Mucosa of stomach (tissue), 1 donor: ENCODE data around the gene NOTCH4.
"Not testable (repeated sequence)": the region's sequence is repeated elsewhere in the genome, so short reads cannot be mapped to it uniquely, and the experiment has no call there.

ENCODE experiments used
- H3K27me3 ChIP-seq: one replicate; pipeline ENCODE4 v1.7.0; 2013; ENCODE audit warnings: mild to moderate bottlenecking, low read length; ENCODE audit not compliant: control insufficient read depth, insufficient read depth
- H3K36me3 ChIP-seq: one replicate; pipeline ENCODE4 v1.7.0; 2013; ENCODE audit warnings: low read length; ENCODE audit not compliant: control insufficient read depth, insufficient read depth
- H3K4me1 ChIP-seq: one replicate; pipeline ENCODE4 v1.7.0; 2013; ENCODE audit warnings: mild to moderate bottlenecking, low read length; ENCODE audit not compliant: control insufficient read depth, insufficient read depth
- H3K4me3 ChIP-seq: one replicate; pipeline ENCODE4 v1.7.0; 2013; ENCODE audit warnings: low read length
- H3K9ac ChIP-seq: one replicate; pipeline ENCODE4 v1.7.0; 2013; ENCODE audit warnings: mild to moderate bottlenecking, low read length, moderate library complexity
- H3K9me3 ChIP-seq: one replicate; pipeline ENCODE4 v1.7.0; 2013; ENCODE audit warnings: mild to moderate bottlenecking, low read length, moderate library complexity; ENCODE audit not compliant: control insufficient read depth
- donor health status: Pancreatic carcinoma.

NOTCH4 gene

DNA sequence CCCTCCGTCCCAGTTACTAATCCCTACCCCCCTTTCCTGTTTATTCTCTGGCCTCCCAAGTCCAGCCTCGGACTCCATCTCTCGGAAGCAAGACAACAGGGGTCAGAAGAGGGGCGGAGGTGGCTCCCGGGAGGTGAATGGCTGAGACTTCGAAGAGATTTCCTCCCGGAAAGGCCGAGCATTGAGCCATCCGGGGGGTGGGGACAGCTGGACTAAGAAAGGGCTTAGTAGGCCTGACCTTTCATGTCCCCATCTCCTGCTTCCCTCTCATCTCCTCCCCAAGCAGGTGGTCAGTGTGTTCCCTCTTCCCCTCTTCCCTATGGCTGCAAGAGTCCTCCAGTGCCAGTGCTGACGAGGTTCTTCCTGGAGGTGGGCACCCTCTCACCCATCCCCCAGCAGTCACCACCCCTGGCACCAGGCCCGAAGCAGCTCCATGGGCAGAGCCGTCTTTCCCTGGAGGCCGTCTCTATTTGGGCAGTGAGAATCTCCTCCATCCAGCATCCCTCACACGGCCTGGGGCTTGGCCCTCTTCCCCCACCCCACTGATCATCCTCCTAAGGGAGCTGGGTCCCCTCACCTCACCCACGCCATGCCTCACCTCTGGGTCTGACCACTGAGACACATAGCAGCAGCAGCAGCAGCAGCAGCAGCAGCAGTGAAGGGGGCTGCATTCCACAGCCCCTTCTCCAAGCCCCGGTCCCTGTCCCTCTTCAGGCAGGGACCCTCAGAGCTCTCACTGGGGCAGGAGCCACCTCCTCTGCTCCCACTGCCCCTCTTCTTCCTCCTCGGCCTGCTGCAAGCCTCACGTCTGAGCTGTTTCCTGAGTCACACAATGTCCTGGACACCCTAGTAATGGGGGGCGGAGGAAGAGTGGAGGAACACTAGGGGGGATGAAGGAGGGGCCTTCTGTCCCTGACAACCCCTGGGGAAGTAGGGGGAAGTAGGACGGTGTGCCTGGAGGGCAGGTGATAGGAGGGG is at the start of gene NOTCH4:
NOTCH4 (minus strand) TSS at position 810 of the 978 bp plus-strand sequence; CDS start at position 671, 139 bp downstream.
- H3K4me1 ChIP-seq: no peaks in the 10 kb centered on the region
- H3K27me3 ChIP-seq: no peaks in the 10 kb centered on the region
- no peak within 1 kb of the TSS for H3K9ac ChIP-seq
- no peaks in the 10 kb centered on the region for H3K9me3 ChIP-seq
- H3K36me3 ChIP-seq: no peaks in the 10 kb centered on the region
- H3K4me3 ChIP-seq: no peak within 1 kb of the TSS

DNA sequence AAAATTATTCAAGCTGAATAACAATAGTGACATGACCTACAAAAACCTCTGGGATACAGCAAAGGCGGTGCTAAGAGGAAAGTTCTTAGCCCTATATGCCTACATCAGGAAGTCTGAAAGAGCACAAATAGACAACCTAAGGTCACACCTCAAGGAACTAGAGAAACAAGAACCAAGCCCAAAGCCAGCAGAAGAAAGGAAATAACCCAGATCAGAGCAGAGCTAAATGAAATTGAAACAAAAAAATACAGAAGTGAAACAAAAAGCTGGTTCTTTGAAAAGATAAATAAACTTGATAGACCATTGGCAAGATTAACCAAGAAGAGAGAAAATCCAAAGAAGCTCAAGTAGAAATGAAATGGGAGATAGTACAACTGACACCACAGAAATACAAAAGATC is 47.6 kb upstream of the NOTCH4 start:
- Histone ChIP-seq H3K36me3 (no peaks in the 10 kb centered on the region), H3K4me1 (no peaks in the 10 kb centered on the region), H3K9me3 (no peaks in the 10 kb centered on the region), H3K4me3 (no peak overlapping the region), H3K9ac (no peak overlapping the region), H3K27me3 (no peaks in the 10 kb centered on the region)

DNA sequence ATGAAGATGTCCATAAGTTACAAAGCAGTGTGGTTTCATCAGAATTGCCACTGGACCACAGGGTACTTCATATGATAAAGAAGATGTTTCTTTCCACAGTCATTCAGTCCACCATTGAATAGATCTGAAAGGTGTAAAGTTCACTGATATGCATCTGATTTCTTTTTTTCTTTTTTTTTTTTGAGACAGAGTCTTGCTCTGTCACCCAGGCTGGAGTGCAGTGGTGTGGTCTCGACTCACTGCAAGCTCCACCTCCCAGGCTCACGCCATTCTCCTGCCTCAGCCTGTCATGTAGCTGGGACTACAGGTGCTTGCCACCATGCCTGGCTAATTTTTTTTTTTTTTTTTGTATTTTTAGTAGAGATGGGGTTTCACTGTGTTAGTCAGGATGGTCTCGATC is 44.6 kb upstream of the NOTCH4 start:
- H3K9me3 ChIP-seq, H3K4me1 ChIP-seq, H3K36me3 ChIP-seq, H3K9ac ChIP-seq, H3K4me3 ChIP-seq, H3K27me3 ChIP-seq: not testable (repeated sequence)

DNA sequence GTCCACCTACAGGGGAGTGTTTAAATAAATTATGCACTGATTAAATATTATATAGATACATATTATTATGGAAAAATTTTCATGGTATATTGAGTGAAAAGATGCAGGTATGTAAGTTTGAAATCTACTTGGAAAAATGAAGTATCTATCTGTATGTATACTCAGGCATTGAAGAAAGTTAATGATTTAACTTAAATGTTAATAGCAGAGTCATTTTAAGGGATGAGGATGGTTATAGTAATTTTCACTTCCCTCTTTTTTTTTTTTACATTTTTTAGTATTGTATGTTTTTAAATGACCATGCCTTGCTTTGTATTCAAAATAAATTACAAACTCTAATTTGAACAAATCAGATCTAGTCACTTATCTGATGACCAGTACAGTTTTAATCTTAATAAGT is 43.2 kb upstream of the NOTCH4 start:
- Histone ChIP-seq H3K9me3 (no peaks in the 10 kb centered on the region), H3K4me3 (no peak overlapping the region), H3K9ac (no peak overlapping the region), H3K36me3 (no peaks in the 10 kb centered on the region), H3K4me1 (no peaks in the 10 kb centered on the region), H3K27me3 (no peaks in the 10 kb centered on the region)

DNA sequence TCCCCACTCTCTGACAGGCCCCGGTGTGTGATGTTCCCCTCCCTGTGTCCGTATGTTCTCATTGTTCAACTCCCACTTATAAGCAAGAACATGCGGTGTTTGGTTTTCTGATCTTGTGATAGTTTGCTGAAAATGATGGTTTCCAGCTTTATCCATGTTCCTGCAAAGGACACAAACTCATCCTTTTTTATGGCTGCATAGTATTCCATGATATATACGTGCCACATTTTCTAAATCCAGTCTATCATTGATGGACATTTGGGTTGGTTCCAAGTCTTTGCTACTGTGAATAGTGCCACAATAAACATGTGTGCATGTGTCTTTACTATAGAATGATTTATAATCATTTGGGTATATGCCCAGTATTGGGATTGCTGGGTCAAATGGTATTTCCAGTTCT is 33.4 kb upstream of the NOTCH4 start:
- H3K9me3 ChIP-seq, H3K9ac ChIP-seq, H3K27me3 ChIP-seq, H3K36me3 ChIP-seq, H3K4me3 ChIP-seq, H3K4me1 ChIP-seq: not testable (repeated sequence)

DNA sequence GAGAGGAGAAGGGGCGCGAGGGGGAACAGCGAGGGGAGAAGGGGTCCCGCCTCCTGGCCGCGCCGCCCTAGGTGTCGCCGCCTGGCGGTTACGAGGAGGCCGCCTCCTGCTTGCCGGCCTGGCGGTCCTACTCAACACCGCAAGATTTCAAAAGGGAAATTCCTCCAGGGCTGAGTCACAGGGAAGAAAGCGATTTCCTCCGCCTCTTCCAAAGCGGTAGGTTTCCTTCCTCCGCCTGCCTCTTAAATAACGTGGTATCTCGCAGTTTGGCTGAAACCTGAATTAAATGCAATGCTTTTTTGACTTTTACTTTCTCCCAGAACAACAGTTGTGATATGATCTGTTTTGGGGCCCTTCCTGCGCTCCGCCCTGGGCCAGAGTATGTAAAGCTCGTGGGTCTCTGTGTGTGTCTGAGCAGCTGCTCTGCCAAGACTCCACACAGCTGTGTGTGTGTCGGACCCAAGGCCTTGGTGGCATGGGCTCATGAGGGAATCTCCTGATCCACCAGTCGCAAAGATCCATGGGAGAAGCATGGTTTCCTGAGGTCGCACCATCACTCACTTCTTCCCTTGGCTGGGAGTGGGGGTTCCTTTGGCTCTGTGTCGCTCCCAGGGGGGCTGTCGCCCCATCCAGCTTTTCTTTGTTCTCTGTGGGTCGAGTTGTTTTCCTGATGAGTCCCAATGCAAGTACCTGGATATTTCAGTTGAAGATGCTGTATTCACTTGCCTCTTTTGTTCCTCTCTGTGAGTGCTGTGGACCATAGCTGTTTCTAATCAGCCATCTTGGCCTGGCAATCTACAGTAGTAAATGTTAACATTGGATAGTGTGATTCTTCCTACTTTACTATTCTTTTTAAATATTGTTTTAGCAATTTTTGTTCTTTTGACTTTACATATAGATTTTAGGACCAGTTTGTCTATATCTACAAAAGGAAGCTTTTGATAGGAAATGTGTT is 31.6 kb upstream of the NOTCH4 start:
- peaks cover 5% of the 10 kb centered on the region for H3K4me1 ChIP-seq
- H3K4me3 ChIP-seq: no peak overlapping the region
- peak overlapping the region; percentile 50 for H3K9ac ChIP-seq
- H3K36me3 ChIP-seq: no peaks in the 10 kb centered on the region
- H3K9me3 ChIP-seq: no peaks in the 10 kb centered on the region
- peaks cover 4% of the 10 kb centered on the region for H3K27me3 ChIP-seq

DNA sequence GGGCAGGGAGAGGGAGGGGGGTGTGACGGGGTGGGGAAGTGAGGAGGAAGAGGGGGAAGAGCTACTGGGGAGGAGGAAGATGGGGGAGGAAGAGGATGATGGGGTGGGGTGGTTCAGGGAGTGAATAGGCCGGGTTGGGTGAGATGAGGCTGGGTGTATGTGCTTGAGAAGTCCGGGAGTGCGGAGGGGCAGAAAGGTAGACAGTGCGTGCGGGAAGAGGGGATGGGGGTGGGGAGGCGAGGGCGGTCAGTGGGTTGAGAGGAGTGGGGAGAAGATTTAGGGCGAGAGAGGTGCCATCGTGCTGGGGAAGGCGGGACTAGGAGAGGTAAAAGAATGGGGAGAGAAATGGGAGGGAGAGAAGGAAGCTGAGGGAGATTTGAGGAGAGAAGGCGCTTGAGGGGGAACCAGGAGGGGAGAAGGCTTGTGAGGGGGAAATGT is 30.9 kb upstream of the NOTCH4 start:
- Histone ChIP-seq H3K9ac (peak overlapping the region; percentile 50), H3K27me3 (peaks cover 4% of the 10 kb centered on the region), H3K9me3 (no peaks in the 10 kb centered on the region), H3K4me3 (no peak overlapping the region), H3K36me3 (no peaks in the 10 kb centered on the region), H3K4me1 (peaks cover 5% of the 10 kb centered on the region)

DNA sequence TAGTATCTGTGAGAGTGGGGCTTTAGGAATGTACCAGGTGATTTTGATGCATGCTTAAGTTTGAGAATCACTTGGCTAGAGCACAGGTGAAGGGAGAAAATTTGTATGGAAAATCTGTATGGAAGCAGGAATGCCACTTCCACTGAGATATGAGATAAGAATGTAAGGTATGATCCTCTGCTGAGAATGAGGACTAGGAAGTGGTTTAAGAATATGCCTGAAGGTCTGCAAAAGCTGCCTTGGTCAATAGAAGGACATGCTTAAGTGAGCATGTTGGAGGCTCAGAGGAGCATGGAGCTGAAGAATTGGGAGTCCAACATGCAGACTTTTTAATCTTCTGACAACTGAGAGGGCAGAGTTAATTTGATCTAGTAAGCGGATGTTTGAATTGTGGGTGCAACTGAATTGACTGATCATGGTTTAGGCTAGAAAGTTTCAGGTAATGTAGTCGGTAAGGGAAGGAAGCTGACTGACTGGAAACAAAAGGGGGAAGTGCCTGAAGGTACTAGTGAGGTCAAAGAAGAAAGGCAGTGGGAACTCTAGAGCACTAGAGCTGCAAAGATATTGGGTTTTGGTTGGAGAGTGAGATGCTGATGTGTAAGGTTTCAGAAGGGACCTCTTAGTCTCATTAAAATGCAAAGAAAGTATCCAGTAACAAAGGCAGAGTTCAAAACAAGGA is 28.6 kb upstream of the NOTCH4 start:
- Histone ChIP-seq H3K9me3 (no peaks in the 10 kb centered on the region), H3K36me3 (no peaks in the 10 kb centered on the region), H3K4me3 (no peak overlapping the region), H3K9ac (no peak overlapping the region), H3K4me1 (peaks cover 5% of the 10 kb centered on the region), H3K27me3 (peaks cover 4% of the 10 kb centered on the region)

DNA sequence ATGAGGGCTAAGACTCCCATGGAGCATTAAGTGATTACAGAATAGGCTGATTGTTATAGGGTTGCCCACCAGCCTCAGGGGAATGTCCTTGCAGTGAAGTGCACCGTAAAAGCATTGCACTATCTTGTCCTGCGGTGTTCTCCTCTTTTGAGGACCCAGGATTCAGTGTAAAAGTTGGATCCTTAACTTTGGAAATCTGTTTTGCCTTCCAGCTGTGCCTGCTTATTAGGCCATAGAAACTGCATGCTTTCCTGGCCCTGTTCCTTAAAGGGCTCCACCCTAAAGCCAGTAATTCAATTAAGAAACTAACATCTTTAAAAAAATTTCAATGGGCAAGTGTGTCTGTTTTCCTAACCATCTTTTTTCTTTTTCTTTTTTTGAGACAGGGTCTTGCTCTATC is 25.4 kb upstream of the NOTCH4 start:
- H3K9me3 ChIP-seq: no peaks in the 10 kb centered on the region
- no peaks in the 10 kb centered on the region for H3K36me3 ChIP-seq
- H3K4me1 ChIP-seq: peaks cover 4% of the 10 kb centered on the region
- H3K4me3 ChIP-seq: no peak overlapping the region
- no peaks in the 10 kb centered on the region for H3K27me3 ChIP-seq
- no peak overlapping the region for H3K9ac ChIP-seq

DNA sequence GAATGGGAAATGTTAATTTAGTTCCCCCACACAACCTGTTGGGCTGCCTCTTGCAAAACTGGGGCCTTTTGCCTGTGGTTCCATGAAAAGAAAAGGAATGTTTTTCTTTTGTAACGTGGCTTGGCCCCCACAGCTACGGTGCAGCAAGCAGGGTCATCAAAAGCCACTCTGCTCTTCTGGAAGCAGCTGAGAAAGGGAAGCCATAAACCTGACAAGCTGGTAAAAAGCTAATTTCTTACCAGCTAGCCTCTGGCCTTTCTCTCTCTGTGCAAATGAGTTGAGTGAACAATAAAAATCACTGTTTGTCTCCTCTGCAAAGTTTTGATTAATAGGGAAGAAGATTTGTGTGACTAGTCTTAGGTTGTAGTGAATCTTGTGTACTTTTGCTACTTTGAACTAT is 23.5 kb upstream of the NOTCH4 start:
- H3K4me1 ChIP-seq: peaks cover 4% of the 10 kb centered on the region
- H3K9ac ChIP-seq: no peak overlapping the region
- no peak overlapping the region for H3K4me3 ChIP-seq
- H3K36me3 ChIP-seq: no peaks in the 10 kb centered on the region
- no peaks in the 10 kb centered on the region for H3K27me3 ChIP-seq
- no peaks in the 10 kb centered on the region for H3K9me3 ChIP-seq

DNA sequence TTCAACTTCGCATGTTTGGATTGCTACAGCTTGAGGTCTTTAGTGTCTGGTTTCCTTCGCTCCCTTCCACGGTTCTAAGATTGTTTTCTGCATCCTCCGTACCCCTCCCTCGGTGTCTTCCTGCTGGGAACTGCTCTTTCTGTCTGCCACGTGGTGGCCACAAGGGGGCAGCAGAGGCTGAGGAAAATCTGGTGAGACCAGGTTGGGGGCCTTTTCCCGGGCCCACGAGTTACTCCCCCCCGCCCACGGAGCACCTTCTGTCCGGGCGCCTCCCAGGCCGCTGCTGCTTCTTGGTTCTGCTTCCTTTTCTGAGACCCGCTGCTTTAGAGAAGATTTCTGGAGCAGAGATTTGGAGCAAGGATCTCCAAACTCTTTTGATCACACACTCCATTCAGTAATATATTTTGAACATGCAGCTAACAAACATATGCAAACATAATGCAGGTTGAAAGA is 21.1 kb upstream of the NOTCH4 start:
- Histone ChIP-seq H3K27me3 (no peaks in the 10 kb centered on the region), H3K4me3 (no peak overlapping the region), H3K36me3 (no peaks in the 10 kb centered on the region), H3K4me1 (peaks cover 4% of the 10 kb centered on the region), H3K9me3 (no peaks in the 10 kb centered on the region), H3K9ac (peak overlapping the region; percentile 53)
